ENCODE results near the gene ABHD6.
"Not testable (repeated sequence)": the region's sequence is repeated elsewhere in the genome, so short reads cannot be mapped to it uniquely, and the experiment has no call there.

ABHD6 gene

GRCh38 chr3:58260733-58261132 is 23.1 kb downstream of the ABHD6 start:
- peak; percentile 58 for DNase-seq (ENCODE audit: low read depth)
- H3K4me3 ChIP-seq (ENCODE audit: low read depth, low read length), result no peak overlapping the region
- no peak for TF ChIP-seq CTCF (conservative IDR thresholded peaks at IDR 0.05; ENCODE audit: low read depth, low read length)

DNA sequence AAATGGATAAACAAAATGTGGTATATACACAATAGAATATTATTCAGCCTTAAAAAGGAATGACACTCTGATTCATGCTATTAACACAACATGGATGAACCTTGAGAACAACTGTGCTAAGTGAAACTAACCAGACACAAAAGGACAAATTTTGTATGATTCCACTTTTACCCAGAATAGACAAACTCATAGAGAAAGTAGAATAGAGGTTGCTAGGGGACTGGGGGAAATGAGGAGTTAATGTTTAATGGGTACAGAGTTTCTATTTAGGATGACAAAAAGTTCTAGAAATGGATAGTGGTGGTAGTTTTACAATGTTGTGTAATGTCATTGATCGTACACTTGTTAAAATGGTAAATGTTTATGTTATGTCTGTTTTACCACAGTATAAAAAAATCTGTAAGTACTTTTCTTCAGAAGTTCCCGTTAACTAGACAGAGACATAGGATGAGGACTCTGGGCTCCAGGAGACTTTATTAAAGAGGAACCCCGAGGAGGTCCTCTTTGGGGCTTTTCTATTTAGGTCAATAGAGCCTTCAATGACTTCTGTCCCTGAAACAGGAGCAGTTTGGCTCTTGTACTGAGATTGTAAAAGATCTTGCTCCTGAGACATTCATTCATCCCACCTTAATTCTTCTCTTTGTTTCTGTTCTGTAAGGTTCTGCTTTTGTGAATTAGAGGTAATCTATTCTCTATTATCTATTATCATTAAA is 24.5 kb downstream of the ABHD6 start:
- DNase-seq (ENCODE audit: low read depth), result no peak
- TF ChIP-seq CTCF (conservative IDR thresholded peaks at IDR 0.05; ENCODE audit: low read depth, low read length), result no peak
- no peak overlapping the region for H3K4me3 ChIP-seq (ENCODE audit: low read depth, low read length)

GRCh38 chr3:58266577-58266976 is 29.0 kb downstream of the ABHD6 start:
- no peak overlapping the region for H3K4me3 ChIP-seq (ENCODE audit: low read depth, low read length)
- no peak for TF ChIP-seq CTCF (conservative IDR thresholded peaks at IDR 0.05; ENCODE audit: low read depth, low read length)
- peak; percentile 33 for DNase-seq (ENCODE audit: low read depth)

GRCh38 chr3:58267543-58267942 is 30.0 kb downstream of the ABHD6 start:
- not testable (repeated sequence) for H3K4me3 ChIP-seq (ENCODE audit: low read depth, low read length); DNase-seq (ENCODE audit: low read depth)

DNA sequence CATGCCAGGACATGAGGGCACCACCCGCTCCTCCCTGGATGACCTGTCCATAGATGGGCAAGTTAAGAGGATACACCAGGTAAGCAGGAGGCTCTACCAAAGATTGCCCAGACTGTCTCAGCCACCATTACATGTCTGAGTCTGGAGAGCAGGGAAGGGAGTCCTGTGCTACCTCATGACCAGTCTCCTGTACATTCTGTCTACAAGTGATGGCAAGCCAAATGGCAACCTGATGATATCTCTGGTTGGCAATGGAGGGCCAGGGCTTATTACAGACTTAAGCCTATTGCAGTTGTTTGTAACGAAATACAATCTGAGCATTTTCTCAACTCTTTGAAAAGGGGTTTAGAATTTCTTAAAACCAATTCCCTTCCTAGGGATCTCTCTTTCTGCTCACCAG is 31.8 kb downstream of the ABHD6 start:
- TF ChIP-seq CTCF (conservative IDR thresholded peaks at IDR 0.05; ENCODE audit: low read depth, low read length), result no peak
- no peak for DNase-seq (ENCODE audit: low read depth)
- no peak overlapping the region for H3K4me3 ChIP-seq (ENCODE audit: low read depth, low read length)

- H3K4me3 ChIP-seq (ENCODE audit: low read depth, low read length), result no peak overlapping the region
- TF ChIP-seq CTCF (conservative IDR thresholded peaks at IDR 0.05; ENCODE audit: low read depth, low read length), result no peak
- no peak for DNase-seq (ENCODE audit: low read depth)
Observed at GRCh38 chr3:58270485-58270884, 32.9 kb downstream of the ABHD6 start.

DNA sequence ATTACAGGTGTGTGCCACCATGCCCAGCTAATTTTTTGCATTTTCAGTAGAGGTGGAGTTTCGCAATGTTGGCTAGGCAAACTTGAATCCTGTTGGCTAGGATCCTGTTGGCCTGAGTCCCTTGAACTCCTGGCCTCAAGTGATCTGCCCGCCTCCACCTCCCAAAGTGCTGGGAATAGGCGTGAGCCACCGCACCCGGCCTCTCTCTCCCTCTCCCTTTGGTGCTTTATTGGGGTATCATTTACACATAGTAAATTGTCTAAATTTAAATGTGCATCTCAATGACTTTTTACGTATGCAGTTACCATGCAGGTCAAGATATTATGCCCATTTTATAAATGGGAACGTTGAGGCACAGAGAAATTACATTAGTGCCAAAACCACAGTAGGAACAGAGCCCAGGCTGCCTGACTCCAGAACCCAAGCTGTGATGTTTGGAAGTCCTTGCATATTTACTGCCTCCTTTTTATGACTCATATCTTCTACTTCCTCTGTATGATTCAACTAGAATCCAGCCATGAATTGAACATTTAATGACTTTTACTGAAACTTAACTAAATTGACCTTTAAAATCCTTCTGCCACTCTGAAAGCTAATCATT is 34.4 kb downstream of the ABHD6 start:
- peak; percentile 95 for DNase-seq (ENCODE audit: low read depth)
- no peak for TF ChIP-seq CTCF (conservative IDR thresholded peaks at IDR 0.05; ENCODE audit: low read depth, low read length)
- no peak overlapping the region for H3K4me3 ChIP-seq (ENCODE audit: low read depth, low read length)
